GM23338 (cell line): Measurements from ENCODE around the gene CCT6A.
"Not testable (repeated sequence)": the region's sequence is repeated elsewhere in the genome, so short reads cannot be mapped to it uniquely, and the experiment has no call there.

Source experiments
- CREB1 ChIP-seq: fragments of 250-450 bp; sonication (Bioruptor Pico); IDR thresholded peaks from 2 replicates; pipeline ENCODE4 v1.5.0; 2020; ENCODE audit warnings: low read depth, mild to moderate bottlenecking, moderate library complexity
- CTCF ChIP-seq, 2 experiments: fragments of 200-600 bp in 1 of 2; sonication (generic) in 1 of 2; conservative IDR thresholded peaks; 2 replicates each; pipeline versions ENCODE4 v1.5.1 to v1.6.1; 2016 to 2017; ENCODE audit warnings: antibody characterized with exemption in 2 of 2, low read depth in 2 of 2, mild to moderate bottlenecking in 2 of 2, moderate library complexity in 1 of 2
- EZH2 ChIP-seq: fragments of 200-600 bp; sonication (generic); IDR thresholded peaks from one replicate; pipeline ENCODE4 v1.8.0; 2017; ENCODE audit warnings: antibody characterized with exemption, mild to moderate bottlenecking, low read depth; ENCODE audit not compliant: unreplicated experiment
- JUNB ChIP-seq: IDR thresholded peaks from one replicate; pipeline ENCODE4 v1.6.1; 2016; ENCODE audit warnings: antibody characterized with exemption; ENCODE audit not compliant: unreplicated experiment
- REST ChIP-seq: IDR thresholded peaks from one replicate; pipeline ENCODE4 v1.6.1; 2018; ENCODE audit warnings: antibody characterized with exemption; ENCODE audit not compliant: unreplicated experiment

GRCh38 chr7:56104138-56104537, 52.6 kb downstream of the CCT6A start:
- TF ChIP-seq CTCF (conservative IDR thresholded peaks at IDR 0.05; ENCODE audit: low read depth in 2 of 2); REST; EZH2; CREB1 (CRISPR knock-in tag); JUNB: not testable (repeated sequence)
